ENCODE results near the gene MSANTD3. TPM values are rescaled to one million over a fixed set of nuclear protein-coding genes. Genes with fewer than 3 reads are reported as not detected.

MSANTD3 gene
- total and polyA plus RNA-seq, 9 donors: 8.1 to 16.1 (median 14.7) TPM

DNA sequence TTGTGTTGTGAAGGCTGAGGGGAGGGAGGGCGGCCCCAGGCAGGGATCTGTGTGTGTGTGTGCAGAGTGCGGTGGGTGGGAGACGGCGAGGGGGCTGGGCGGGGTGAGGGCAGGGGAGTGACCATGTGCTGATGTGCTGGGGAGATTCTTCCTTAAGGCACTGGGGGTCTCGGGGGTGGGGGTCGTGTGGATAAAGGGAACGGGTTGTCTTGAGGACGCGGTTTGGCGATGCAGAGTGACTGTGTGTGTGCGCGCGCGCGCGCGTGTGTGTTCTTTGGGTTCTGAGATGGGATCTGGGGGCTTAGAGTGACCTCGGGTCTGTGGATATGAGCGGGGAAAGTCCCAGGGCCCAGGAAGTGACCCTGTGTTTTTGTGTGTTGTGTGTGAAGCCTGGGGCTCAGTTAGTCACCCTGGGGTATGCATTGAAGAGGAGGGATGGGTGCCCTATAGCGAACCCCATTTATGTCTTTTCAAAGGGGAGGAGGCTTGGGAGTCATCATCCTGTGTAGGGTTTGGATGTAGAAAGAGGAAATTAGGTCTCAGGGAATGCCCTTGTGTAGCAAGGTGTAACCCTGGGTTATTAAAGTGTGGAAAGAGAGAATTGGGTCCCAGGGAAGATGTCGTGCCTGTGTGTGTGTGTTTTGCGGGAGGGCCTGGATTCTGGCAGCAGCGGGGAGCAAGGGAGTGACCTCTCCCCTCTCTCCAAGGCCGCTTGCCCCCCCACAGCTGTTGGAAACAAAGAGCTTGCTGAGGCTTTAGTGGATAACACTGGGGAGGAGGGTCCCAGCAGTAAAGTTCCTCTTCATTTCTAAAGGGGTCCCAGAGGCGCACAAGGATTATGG lies 47.4 kb downstream of the MSANTD3 start:
- peak in 2 of 5 donors; percentile 16 to 32 for DNase-seq
- WGBS, 3 donors: 18 to 25% (median 24%) methylated on average over 25 to 26 of the region's 26 CpGs
- H3K27me3 ChIP-seq: no peaks in the 10 kb centered on the region
- TF ChIP-seq, protein P1, sequence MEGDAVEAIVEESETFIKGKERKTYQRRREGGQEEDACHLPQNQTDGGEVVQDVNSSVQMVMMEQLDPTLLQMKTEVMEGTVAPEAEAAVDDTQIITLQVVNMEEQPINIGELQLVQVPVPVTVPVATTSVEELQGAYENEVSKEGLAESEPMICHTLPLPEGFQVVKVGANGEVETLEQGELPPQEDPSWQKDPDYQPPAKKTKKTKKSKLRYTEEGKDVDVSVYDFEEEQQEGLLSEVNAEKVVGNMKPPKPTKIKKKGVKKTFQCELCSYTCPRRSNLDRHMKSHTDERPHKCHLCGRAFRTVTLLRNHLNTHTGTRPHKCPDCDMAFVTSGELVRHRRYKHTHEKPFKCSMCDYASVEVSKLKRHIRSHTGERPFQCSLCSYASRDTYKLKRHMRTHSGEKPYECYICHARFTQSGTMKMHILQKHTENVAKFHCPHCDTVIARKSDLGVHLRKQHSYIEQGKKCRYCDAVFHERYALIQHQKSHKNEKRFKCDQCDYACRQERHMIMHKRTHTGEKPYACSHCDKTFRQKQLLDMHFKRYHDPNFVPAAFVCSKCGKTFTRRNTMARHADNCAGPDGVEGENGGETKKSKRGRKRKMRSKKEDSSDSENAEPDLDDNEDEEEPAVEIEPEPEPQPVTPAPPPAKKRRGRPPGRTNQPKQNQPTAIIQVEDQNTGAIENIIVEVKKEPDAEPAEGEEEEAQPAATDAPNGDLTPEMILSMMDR (IDR thresholded peaks at IDR 0.05): no peak
- TF ChIP-seq EP300 (IDR thresholded peaks at IDR 0.05) (no peak), POLR2A (IDR thresholded peaks at IDR 0.05) (no peak)
- peak overlapping the region; percentile 55 for H3K4me3 ChIP-seq
- peaks cover 5% of the 10 kb centered on the region for H3K4me1 ChIP-seq (ENCODE audit: insufficient read depth)
- no peaks in the 10 kb centered on the region for H3K36me3 ChIP-seq
- no peak overlapping the region for H3K27ac ChIP-seq
- intact Hi-C loops (cut with DNase I): no loop called here
- no peaks in the 10 kb centered on the region for H3K9me3 ChIP-seq

DNA sequence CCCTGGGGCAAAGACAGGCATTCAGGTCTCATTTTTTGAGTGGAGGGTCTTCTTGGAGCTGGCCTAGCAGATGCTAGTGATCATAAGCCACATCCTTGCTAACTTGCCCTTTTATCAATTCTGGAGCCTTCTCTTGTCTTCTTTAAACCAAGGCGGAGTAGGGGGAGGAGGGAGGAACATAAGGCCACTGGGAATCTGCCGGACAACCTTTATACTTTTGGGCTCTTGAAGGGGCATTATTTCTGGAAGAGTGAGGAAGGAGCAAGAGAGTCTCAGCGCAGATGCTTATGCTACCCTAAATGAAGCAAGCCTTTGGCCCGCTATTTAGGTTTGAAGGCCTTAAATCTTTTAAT lies 48.0 kb downstream of the MSANTD3 start:
- H3K9me3 ChIP-seq: no peaks in the 10 kb centered on the region
- intact Hi-C loops (cut with DNase I): no loop called here
- 92 to 95% (median 94%) methylated on average over 4 of the region's 4 CpGs for WGBS, 3 donors
- no peaks in the 10 kb centered on the region for H3K36me3 ChIP-seq
- no peak overlapping the region for H3K27ac ChIP-seq
- H3K27me3 ChIP-seq: no peaks in the 10 kb centered on the region
- H3K4me3 ChIP-seq: no peak overlapping the region
- DNase-seq: no peak
- peaks cover 5% of the 10 kb centered on the region for H3K4me1 ChIP-seq (ENCODE audit: insufficient read depth)
- TF ChIP-seq POLR2A (IDR thresholded peaks at IDR 0.05) (no peak), EP300 (IDR thresholded peaks at IDR 0.05) (no peak)
- TF ChIP-seq, protein P1 (IDR thresholded peaks at IDR 0.05): no peak

DNA sequence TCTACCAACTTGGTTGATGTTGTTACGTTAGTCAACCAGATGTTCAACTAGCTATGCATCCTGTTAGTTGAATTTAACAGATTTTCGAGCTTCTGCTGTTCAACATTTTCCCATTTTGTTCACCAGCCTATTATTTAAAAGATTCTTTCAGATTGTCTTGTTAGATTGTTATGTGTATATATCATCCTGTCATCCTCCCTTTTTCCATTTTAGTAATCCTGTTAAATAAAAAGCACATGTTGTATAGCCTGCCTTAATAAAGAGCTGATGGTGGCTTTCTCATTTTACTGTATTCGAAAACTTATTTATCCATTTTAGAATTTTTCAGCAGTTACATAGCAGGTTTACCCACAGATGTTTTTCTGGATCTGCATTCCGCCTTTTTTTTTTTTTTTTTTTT lies 50.3 kb downstream of the MSANTD3 start:
- no peak overlapping the region for H3K4me3 ChIP-seq
- H3K9me3 ChIP-seq: no peaks in the 10 kb centered on the region
- no peak for DNase-seq
- 90 to 94% (median 94%) methylated on average over 4 of the region's 4 CpGs for WGBS, 3 donors
- H3K27ac ChIP-seq: no peak overlapping the region
- intact Hi-C loops (cut with DNase I): no loop called here
- H3K4me1 ChIP-seq (ENCODE audit: insufficient read depth): peaks cover 5% of the 10 kb centered on the region
- TF ChIP-seq EP300 (IDR thresholded peaks at IDR 0.05): no peak
- TF ChIP-seq, protein P1 (IDR thresholded peaks at IDR 0.05): no peak
- no peak for TF ChIP-seq POLR2A (IDR thresholded peaks at IDR 0.05)
- H3K27me3 ChIP-seq: no peaks in the 10 kb centered on the region
- H3K36me3 ChIP-seq: no peaks in the 10 kb centered on the region

DNA sequence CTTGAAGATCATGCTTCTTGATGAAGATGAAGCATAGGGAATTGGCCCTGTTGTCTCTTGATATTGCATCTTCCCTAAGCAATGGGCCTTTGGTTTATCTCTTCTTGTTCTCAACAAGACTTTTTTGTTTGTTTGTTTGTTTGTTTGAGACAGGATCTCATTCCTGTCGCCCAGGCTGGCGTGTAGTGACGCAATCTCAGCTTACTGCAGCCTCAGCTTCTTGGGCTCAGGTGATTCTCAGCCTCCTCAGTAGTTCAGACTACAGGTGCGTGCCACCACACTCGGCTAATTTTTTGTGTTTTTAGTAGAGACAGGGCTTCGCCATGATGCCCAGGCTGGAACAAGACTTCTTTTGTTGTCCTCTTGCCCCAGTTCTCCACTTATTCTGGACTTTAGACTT lies 51.2 kb downstream of the MSANTD3 start:
- no peak for DNase-seq
- Histone ChIP-seq H3K4me1 (ENCODE audit: insufficient read depth) (peaks cover 5% of the 10 kb centered on the region), H3K9me3 (no peaks in the 10 kb centered on the region), H3K4me3 (no peak overlapping the region), H3K36me3 (no peaks in the 10 kb centered on the region), H3K27ac (no peak overlapping the region), H3K27me3 (no peaks in the 10 kb centered on the region)
- intact Hi-C loops (cut with DNase I): no loop called here
- 95 to 96% (median 95%) methylated on average over 6 of the region's 6 CpGs for WGBS, 3 donors
- TF ChIP-seq EP300 (IDR thresholded peaks at IDR 0.05) (no peak), POLR2A (IDR thresholded peaks at IDR 0.05) (no peak)
- TF ChIP-seq, protein P1 (IDR thresholded peaks at IDR 0.05): no peak

Data from ovary (tissue), 9 donors.